ENCODE results near the gene FBXL17. TPM values are rescaled to one million over a fixed set of nuclear protein-coding genes. Genes with fewer than 3 reads are reported as not detected.
A peak's percentile ranks its signal among the peaks of the same experiment; 100 is the strongest.

Gene FBXL17
- total and polyA plus RNA-seq, 4 donors: 2.1 to 14.1 (median 6.3) TPM

DNA sequence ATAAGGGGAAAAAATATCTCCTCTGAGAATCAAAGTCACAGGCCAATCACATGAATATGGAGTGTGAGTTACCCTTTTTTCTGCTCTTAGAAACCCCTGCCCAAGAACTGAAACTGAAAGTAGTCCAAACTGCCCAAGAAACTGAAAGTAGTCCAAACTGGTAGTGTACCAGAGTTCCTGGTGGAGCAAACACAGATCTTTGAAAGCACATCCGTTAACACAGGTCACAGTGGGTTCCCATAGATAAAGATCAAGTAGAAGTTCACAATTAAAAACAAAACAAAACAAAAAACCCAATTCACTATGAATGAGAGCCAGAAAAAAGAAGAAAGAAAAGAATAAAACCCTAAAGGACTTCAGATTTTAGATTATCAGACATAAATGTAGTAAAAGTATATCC lies 378.7 kb downstream of the FBXL17 start:
- Histone ChIP-seq H3K27ac (ENCODE audit: low read depth in 1 of 2, low read length in 2 of 2) (peak overlapping the region; percentile 5 to 36), H3K27me3 (ENCODE audit: control insufficient read depth in 4 of 4, insufficient read depth in 4 of 4, low read length in 3 of 4) (no peaks in the 10 kb centered on the region), H3K4me1 (ENCODE audit: control insufficient read depth in 4 of 4, insufficient read depth in 4 of 4, low read length in 3 of 4) (peaks cover 0 to 9% (median 0%) of the 10 kb centered on the region in 4 donors), H3K9me3 (ENCODE audit: control insufficient read depth in 4 of 4, low read length in 3 of 4) (no peaks in the 10 kb centered on the region), H3K36me3 (ENCODE audit: control insufficient read depth in 4 of 4, insufficient read depth in 3 of 4, low read depth in 1 of 4, low read length in 3 of 4) (no peaks in the 10 kb centered on the region), H3K9ac (ENCODE audit: low read depth in 1 of 2, low read length in 2 of 2) (peak overlapping the region; percentile 16 to 49), H3K4me3 (ENCODE audit: low read depth in 1 of 3, low read length in 3 of 3) (peak overlapping the region in 2 of 3 donors; percentile 38 to 45)
- WGBS: 1% methylated on average over 1 of the region's 1 CpG
- TF ChIP-seq, protein P1, sequence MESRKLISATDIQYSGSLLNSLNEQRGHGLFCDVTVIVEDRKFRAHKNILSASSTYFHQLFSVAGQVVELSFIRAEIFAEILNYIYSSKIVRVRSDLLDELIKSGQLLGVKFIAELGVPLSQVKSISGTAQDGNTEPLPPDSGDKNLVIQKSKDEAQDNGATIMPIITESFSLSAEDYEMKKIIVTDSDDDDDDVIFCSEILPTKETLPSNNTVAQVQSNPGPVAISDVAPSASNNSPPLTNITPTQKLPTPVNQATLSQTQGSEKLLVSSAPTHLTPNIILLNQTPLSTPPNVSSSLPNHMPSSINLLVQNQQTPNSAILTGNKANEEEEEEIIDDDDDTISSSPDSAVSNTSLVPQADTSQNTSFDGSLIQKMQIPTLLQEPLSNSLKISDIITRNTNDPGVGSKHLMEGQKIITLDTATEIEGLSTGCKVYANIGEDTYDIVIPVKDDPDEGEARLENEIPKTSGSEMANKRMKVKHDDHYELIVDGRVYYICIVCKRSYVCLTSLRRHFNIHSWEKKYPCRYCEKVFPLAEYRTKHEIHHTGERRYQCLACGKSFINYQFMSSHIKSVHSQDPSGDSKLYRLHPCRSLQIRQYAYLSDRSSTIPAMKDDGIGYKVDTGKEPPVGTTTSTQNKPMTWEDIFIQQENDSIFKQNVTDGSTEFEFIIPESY (IDR thresholded peaks at IDR 0.05): no peak
- TF ChIP-seq HNF4A (conservative IDR thresholded peaks at IDR 0.05): peak; percentile 13 to 16
- peak; percentile 37 for TF ChIP-seq SP1 (IDR thresholded peaks at IDR 0.05)
- no peak for TF ChIP-seq JUND (IDR thresholded peaks at IDR 0.05)
- TF ChIP-seq RXRA (IDR thresholded peaks at IDR 0.05): peak; percentile 43 to 48
- TF ChIP-seq FOXA2 (IDR thresholded peaks at IDR 0.05): no peak
- TF ChIP-seq, protein P2, sequence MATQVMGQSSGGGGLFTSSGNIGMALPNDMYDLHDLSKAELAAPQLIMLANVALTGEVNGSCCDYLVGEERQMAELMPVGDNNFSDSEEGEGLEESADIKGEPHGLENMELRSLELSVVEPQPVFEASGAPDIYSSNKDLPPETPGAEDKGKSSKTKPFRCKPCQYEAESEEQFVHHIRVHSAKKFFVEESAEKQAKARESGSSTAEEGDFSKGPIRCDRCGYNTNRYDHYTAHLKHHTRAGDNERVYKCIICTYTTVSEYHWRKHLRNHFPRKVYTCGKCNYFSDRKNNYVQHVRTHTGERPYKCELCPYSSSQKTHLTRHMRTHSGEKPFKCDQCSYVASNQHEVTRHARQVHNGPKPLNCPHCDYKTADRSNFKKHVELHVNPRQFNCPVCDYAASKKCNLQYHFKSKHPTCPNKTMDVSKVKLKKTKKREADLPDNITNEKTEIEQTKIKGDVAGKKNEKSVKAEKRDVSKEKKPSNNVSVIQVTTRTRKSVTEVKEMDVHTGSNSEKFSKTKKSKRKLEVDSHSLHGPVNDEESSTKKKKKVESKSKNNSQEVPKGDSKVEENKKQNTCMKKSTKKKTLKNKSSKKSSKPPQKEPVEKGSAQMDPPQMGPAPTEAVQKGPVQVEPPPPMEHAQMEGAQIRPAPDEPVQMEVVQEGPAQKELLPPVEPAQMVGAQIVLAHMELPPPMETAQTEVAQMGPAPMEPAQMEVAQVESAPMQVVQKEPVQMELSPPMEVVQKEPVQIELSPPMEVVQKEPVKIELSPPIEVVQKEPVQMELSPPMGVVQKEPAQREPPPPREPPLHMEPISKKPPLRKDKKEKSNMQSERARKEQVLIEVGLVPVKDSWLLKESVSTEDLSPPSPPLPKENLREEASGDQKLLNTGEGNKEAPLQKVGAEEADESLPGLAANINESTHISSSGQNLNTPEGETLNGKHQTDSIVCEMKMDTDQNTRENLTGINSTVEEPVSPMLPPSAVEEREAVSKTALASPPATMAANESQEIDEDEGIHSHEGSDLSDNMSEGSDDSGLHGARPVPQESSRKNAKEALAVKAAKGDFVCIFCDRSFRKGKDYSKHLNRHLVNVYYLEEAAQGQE (IDR thresholded peaks at IDR 0.05): peak; percentile 14
- peak; percentile 21 to 33 for TF ChIP-seq RAD21 (IDR thresholded peaks at IDR 0.05)
- no peak for DNase-seq (ENCODE audit: low spot score)

DNA sequence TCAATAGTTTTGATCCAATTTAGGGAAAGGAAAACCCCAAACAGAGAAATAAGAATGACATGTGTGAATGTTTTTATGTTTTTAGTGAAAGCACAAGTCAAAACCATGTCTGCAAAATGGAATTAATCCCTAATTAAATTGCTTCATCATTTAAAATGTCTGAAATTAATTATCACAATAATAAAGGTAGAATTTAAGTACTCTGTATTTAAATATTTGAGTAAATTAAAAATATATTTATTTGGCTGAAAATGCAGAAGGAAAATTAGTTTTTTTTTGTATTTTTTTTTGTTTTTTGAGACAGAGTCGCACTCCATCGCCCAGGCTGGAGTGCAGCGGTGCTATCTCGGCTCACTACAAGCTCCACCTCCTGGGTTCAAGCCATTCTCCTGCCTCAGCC lies 380.7 kb downstream of the FBXL17 start:
- WGBS: over 99% methylated on average over 4 of the region's 4 CpGs
- H3K27me3 ChIP-seq (ENCODE audit: control insufficient read depth in 4 of 4, insufficient read depth in 4 of 4, low read length in 3 of 4): no peaks in the 10 kb centered on the region
- no peak for DNase-seq (ENCODE audit: low spot score)
- peaks cover 0 to 9% (median 0%) of the 10 kb centered on the region in 4 donors for H3K4me1 ChIP-seq (ENCODE audit: control insufficient read depth in 4 of 4, insufficient read depth in 4 of 4, low read length in 3 of 4)
- H3K27ac ChIP-seq (ENCODE audit: low read depth in 1 of 2, low read length in 2 of 2): no peak overlapping the region
- TF ChIP-seq, protein P1 (IDR thresholded peaks at IDR 0.05): no peak
- TF ChIP-seq, protein P3, sequence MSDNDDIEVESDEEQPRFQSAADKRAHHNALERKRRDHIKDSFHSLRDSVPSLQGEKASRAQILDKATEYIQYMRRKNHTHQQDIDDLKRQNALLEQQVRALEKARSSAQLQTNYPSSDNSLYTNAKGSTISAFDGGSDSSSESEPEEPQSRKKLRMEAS (IDR thresholded peaks at IDR 0.05): no peak
- TF ChIP-seq SP1 (IDR thresholded peaks at IDR 0.05): no peak
- TF ChIP-seq, protein P4, sequence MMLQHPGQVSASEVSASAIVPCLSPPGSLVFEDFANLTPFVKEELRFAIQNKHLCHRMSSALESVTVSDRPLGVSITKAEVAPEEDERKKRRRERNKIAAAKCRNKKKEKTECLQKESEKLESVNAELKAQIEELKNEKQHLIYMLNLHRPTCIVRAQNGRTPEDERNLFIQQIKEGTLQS (IDR thresholded peaks at IDR 0.05): no peak
- TF ChIP-seq EGR1 (IDR thresholded peaks at IDR 0.05; ENCODE audit: low read depth in 2 of 2): no peak
- TF ChIP-seq HNF4A (conservative IDR thresholded peaks at IDR 0.05): no peak
- no peak for TF ChIP-seq GABPA (IDR thresholded peaks at IDR 0.05 in 1 of 2, conservative IDR thresholded peaks at IDR 0.05 in 1 of 2)
- no peak for TF ChIP-seq YY1 (IDR thresholded peaks at IDR 0.05)
- no peaks in the 10 kb centered on the region for H3K36me3 ChIP-seq (ENCODE audit: control insufficient read depth in 4 of 4, insufficient read depth in 3 of 4, low read depth in 1 of 4, low read length in 3 of 4)
- H3K9ac ChIP-seq (ENCODE audit: low read depth in 1 of 2, low read length in 2 of 2): no peak overlapping the region
- no peaks in the 10 kb centered on the region for H3K9me3 ChIP-seq (ENCODE audit: control insufficient read depth in 4 of 4, low read length in 3 of 4)
- no peak overlapping the region for H3K4me3 ChIP-seq (ENCODE audit: low read depth in 1 of 3, low read length in 3 of 3)

Measured in liver (tissue), 9 donors.